Transverse colon (tissue), 4 donors: ENCODE results near the gene WSCD1. TPM values are rescaled to one million over a fixed set of nuclear protein-coding genes. Genes with fewer than 3 reads are reported as not detected.

ENCODE experiments used
- DNase-seq: peaks from one replicate; pipeline ENCODE4 v3.0.0-alpha.2; 2019
- H3K27ac ChIP-seq, 4 donors: fragments of 200-600 bp; sonication (generic); 2 replicates each; pipeline ENCODE4 v1.5.1; 2016 to 2018; ENCODE audit warnings: inconsistent platforms in 4 of 4
- H3K27me3 ChIP-seq: fragments of 200-600 bp; sonication (generic); 2 replicates; pipeline ENCODE4 v1.5.1; 2017; ENCODE audit warnings: inconsistent platforms
- H3K36me3 ChIP-seq, 4 donors: fragments of 200-600 bp; sonication (generic); 2 replicates each; pipeline ENCODE4 v1.5.1; 2017 to 2019; ENCODE audit warnings: inconsistent platforms in 4 of 4
- H3K4me1 ChIP-seq, 4 donors: fragments of 200-600 bp; sonication (generic); 2 replicates each; pipeline ENCODE4 v1.5.1; 2017 to 2020; ENCODE audit warnings: inconsistent platforms in 4 of 4
- H3K4me3 ChIP-seq, 4 donors: fragments of 200-600 bp; sonication (generic); 1 replicate in 1 of 4; 2 replicates in 3 of 4; pipeline versions ENCODE4 v1.5.1 to v1.6.1; 2017 to 2019; ENCODE audit warnings: inconsistent platforms in 4 of 4
- H3K9me3 ChIP-seq, 2 donors: fragments of 200-600 bp; sonication (generic); 2 replicates each; pipeline ENCODE4 v1.5.1; 2017 to 2019; ENCODE audit warnings: inconsistent platforms in 2 of 2
- CTCF ChIP-seq, 5 experiments: fragments of 200-600 bp in 3 of 5; fragments of 450-650 bp in 2 of 5; sonication (generic) in 3 of 5; IDR thresholded peaks; 1 replicate in 2 of 5; 2 replicates in 3 of 5; pipeline ENCODE4 v1.5.1; 2016 to 2017; ENCODE audit warnings: antibody characterized with exemption in 5 of 5, inconsistent platforms in 3 of 5, mild to moderate bottlenecking in 2 of 5, moderate library complexity in 1 of 5
- EP300 ChIP-seq: sonication (generic); formaldehyde crosslinking; IDR thresholded peaks from one replicate; pipeline ENCODE4 v1.6.1; 2017; ENCODE audit warnings: antibody characterized with exemption, low read depth
- POLR2A ChIP-seq: fragments of 450-650 bp; IDR thresholded peaks from one replicate; pipeline ENCODE4 v1.6.1; 2016; ENCODE audit warnings: antibody characterized with exemption, mild to moderate bottlenecking, moderate library complexity
- POLR2AphosphoS5 ChIP-seq, 3 donors: sonication (generic); formaldehyde crosslinking; IDR thresholded peaks; one replicate each; pipeline ENCODE4 v1.6.1; 2016; ENCODE audit warnings: antibody characterized with exemption in 3 of 3
- WGBS, 2 donors: methylation state at CpG; one replicate each; pipeline ENCODE4 v1.1.5; 2018; ENCODE audit warnings: low coverage in 1 of 2; 5-methylcytosine and 5-hydroxymethylcytosine counted together
- in situ Hi-C, 4 donors: fragments of 200-750 bp; cut with MboI; loops; one replicate each; pipeline versions ENCODE4 v1.15.0 to v1.15.1; 2017; ENCODE audit warnings: low sequenced_read_pairs in 3 of 4, low pct_ligation_motif_present in 1 of 4, low pct_unique_long_range_greater_than_20kb in 1 of 4
- intact Hi-C: fragments of 100-400 bp; cut with DNase I; formaldehyde crosslinking; loops from one replicate; pipeline ENCODE4 v1.15.1; 2023; ENCODE audit warnings: low total_unique reads
- total RNA-seq, 4 donors: library from RNA; depleted of rRNA; stranded (reverse); fragments of >200 nt; gene quantifications; one replicate each; pipeline ENCODE4 v1.1.0, GENCODE V29; 2016

WSCD1 gene
- total RNA-seq, 4 donors from 2014 or later, result 23.7 to 58.4 (median 33.7) TPM

GRCh38 chr17:6045621-6046357 lies 24.4 kb upstream of the WSCD1 start:
- TF ChIP-seq EP300, result no peak
- TF ChIP-seq POLR2AphosphoS5 (IDR thresholded peaks at IDR 0.05), result no peak
- TF ChIP-seq CTCF (IDR thresholded peaks at IDR 0.05), result no peak
- Histone ChIP-seq H3K4me3 (no peak overlapping the region), H3K27ac (no peak overlapping the region), H3K27me3 (no peaks in the 10 kb centered on the region), H3K4me1 (no peaks in the 10 kb centered on the region), H3K9me3 (no peaks in the 10 kb centered on the region), H3K36me3 (no peaks in the 10 kb centered on the region)
- 80 to 84% methylated on average over 1 to 6 of the region's 6 CpGs for WGBS, 2 donors
- intact Hi-C loops (no loop called here), in situ Hi-C loops (loop anchor here in 1 of 4 donors (25.0 kb wide), 1 partner anchor 92 kb away; no protein-coding TSS in a partner anchor)
- no peak for DNase-seq

DNA sequence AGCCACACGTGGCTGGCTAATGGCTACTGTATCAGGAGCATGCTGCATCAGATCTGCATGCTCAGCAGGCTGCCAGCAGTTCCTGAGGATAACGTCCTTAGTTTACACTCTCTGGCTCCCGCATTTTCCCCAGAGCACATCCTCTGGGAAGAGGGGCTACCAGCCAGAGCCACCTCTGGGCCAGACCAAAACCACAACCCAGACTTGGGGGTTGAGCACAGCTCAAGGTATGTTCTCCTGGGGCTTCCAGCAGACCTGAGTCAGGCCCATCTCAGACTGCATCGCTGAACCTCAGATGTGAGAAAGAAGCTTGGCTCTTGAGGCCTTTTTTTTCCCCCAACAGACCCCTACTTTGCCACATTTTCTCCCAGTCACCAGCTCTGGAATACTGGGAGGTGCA lies 23.7 kb upstream of the WSCD1 start:
- H3K4me1 ChIP-seq, result no peaks in the 10 kb centered on the region
- H3K4me3 ChIP-seq, result no peak overlapping the region
- DNase-seq, result no peak
- TF ChIP-seq POLR2AphosphoS5 (IDR thresholded peaks at IDR 0.05) (no peak), EP300 (no peak), CTCF (IDR thresholded peaks at IDR 0.05) (no peak), POLR2A (no peak)
- H3K9me3 ChIP-seq, result no peaks in the 10 kb centered on the region
- no peaks in the 10 kb centered on the region for H3K27me3 ChIP-seq
- 71% methylated on average over 4 of the region's 4 CpGs; no CpG with 5 or more reads in 1 of the 2 donors for WGBS, 2 donors
- H3K27ac ChIP-seq, result no peak overlapping the region
- intact Hi-C loops (no loop called here), in situ Hi-C loops (loop anchor here in 1 of 4 donors (25.0 kb wide), 1 partner anchor 91 kb away; no protein-coding TSS in a partner anchor)
- no peaks in the 10 kb centered on the region for H3K36me3 ChIP-seq

- H3K27ac ChIP-seq, result no peak overlapping the region
- in situ Hi-C loops, result loop anchor here in 1 of 4 donors (25.0 kb wide), 1 partner anchor 90 kb away; no protein-coding TSS in a partner anchor
- H3K4me1 ChIP-seq, result no peaks in the 10 kb centered on the region
- DNase-seq, result no peak
- no peaks in the 10 kb centered on the region for H3K36me3 ChIP-seq
- H3K4me3 ChIP-seq, result no peak overlapping the region
- H3K27me3 ChIP-seq, result no peaks in the 10 kb centered on the region
- no peaks in the 10 kb centered on the region for H3K9me3 ChIP-seq
- WGBS, 2 donors, result 73 to 83% methylated on average over 1 of the region's 1 CpG
- intact Hi-C loops, result no loop called here
- TF ChIP-seq EP300 (no peak), POLR2A (no peak), POLR2AphosphoS5 (IDR thresholded peaks at IDR 0.05) (no peak), CTCF (IDR thresholded peaks at IDR 0.05) (no peak)
These were observed 23.2 kb upstream of the WSCD1 start for GRCh38 chr17:6046931-6047330.

DNA sequence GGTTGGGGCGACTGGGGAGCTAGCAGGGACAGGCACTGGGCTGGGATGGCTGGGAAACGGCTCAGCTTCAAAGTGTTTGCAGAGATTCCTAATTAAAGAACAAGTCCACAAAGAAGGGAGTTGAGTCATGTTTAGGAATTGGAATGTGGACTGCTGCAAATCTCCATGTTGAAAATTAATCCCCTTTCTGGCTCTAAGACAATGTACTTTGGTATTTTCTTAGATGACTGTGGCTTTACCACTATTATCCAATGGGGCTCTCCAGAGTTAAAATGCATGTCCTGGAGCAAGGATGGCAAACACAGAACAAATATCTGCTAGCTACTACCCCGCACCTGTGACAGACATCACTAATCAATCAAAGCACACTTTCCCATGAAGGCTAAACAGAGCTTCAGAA lies 22.2 kb upstream of the WSCD1 start:
- 68 to 80% methylated on average over 3 of the region's 3 CpGs for WGBS, 2 donors

More for the DNA sequence above, 22.2 kb upstream of the WSCD1 start:
- intact Hi-C loops, result no loop called here
- no peak for TF ChIP-seq POLR2A
- TF ChIP-seq EP300, result no peak
- TF ChIP-seq POLR2AphosphoS5 (IDR thresholded peaks at IDR 0.05), result no peak
- TF ChIP-seq CTCF (IDR thresholded peaks at IDR 0.05), result no peak
- H3K27ac ChIP-seq, result no peak overlapping the region
- no peaks in the 10 kb centered on the region for H3K9me3 ChIP-seq
- in situ Hi-C loops, result loop anchor here in 1 of 4 donors (25.0 kb wide), 1 partner anchor 89 kb away; no protein-coding TSS in a partner anchor
- H3K4me1 ChIP-seq, result no peaks in the 10 kb centered on the region
- no peak overlapping the region for H3K4me3 ChIP-seq
- no peak for DNase-seq
- H3K36me3 ChIP-seq, result no peaks in the 10 kb centered on the region
- peaks cover 3% of the 10 kb centered on the region for H3K27me3 ChIP-seq
